IPS-20b (cell line): ENCODE measurements around the gene TM9SF2.

Source experiments
- H3K27ac ChIP-seq: one replicate; pipeline ENCODE4 v1.5.1; 2013; ENCODE audit warnings: low read length
- H3K27me3 ChIP-seq: 2 replicates; pipeline ENCODE4 v1.6.1; 2013; ENCODE audit warnings: mild to moderate bottlenecking, low read length, inconsistent platforms; ENCODE audit not compliant: insufficient read depth
- H3K36me3 ChIP-seq: 2 replicates; pipeline ENCODE4 v1.6.1; 2013; ENCODE audit warnings: low read depth, mild to moderate bottlenecking, inconsistent platforms, low read length, moderate library complexity; ENCODE audit not compliant: insufficient read depth
- H3K4me1 ChIP-seq: 2 replicates; pipeline ENCODE4 v1.6.1; 2013; ENCODE audit warnings: mild to moderate bottlenecking, control low read depth, inconsistent platforms, low read length, moderate library complexity; ENCODE audit not compliant: insufficient read depth
- H3K4me3 ChIP-seq: 2 replicates; pipeline ENCODE4 v1.5.1; 2013; ENCODE audit warnings: mild to moderate bottlenecking, low read length, inconsistent platforms
- H3K9ac ChIP-seq: 2 replicates; pipeline ENCODE4 v1.6.1; 2013; ENCODE audit warnings: low read depth, mild to moderate bottlenecking, inconsistent platforms, low read length, moderate library complexity
- H3K9me3 ChIP-seq: 2 replicates; pipeline ENCODE4 v1.6.1; 2013; ENCODE audit warnings: mild to moderate bottlenecking, low read depth, low read length, inconsistent platforms; ENCODE audit not compliant: insufficient read depth

Gene TM9SF2

GRCh38 chr13:99516153-99516929, 15.1 kb downstream of the TM9SF2 start:
- no peak overlapping the region for H3K4me3 ChIP-seq
- no peaks in the 10 kb centered on the region for H3K4me1 ChIP-seq
- peaks cover 37% of the 10 kb centered on the region for H3K36me3 ChIP-seq
- no peaks in the 10 kb centered on the region for H3K27me3 ChIP-seq
- H3K27ac ChIP-seq: no peak overlapping the region
- no peak overlapping the region for H3K9ac ChIP-seq
- H3K9me3 ChIP-seq: no peaks in the 10 kb centered on the region

- Histone ChIP-seq H3K27me3 (no peaks in the 10 kb centered on the region), H3K9ac (no peak overlapping the region), H3K36me3 (peaks cover 49% of the 10 kb centered on the region), H3K27ac (no peak overlapping the region), H3K4me3 (no peak overlapping the region), H3K9me3 (no peaks in the 10 kb centered on the region), H3K4me1 (no peaks in the 10 kb centered on the region)
Measured at GRCh38 chr13:99517577-99517976, 16.3 kb downstream of the TM9SF2 start.

GRCh38 chr13:99517984-99518383, 16.7 kb downstream of the TM9SF2 start:
- H3K36me3 ChIP-seq: peaks cover 53% of the 10 kb centered on the region
- no peaks in the 10 kb centered on the region for H3K27me3 ChIP-seq
- H3K4me1 ChIP-seq: no peaks in the 10 kb centered on the region
- no peak overlapping the region for H3K27ac ChIP-seq
- no peak overlapping the region for H3K9ac ChIP-seq
- H3K9me3 ChIP-seq: no peaks in the 10 kb centered on the region
- H3K4me3 ChIP-seq: no peak overlapping the region

GRCh38 chr13:99522298-99522697, 21.0 kb downstream of the TM9SF2 start:
- Histone ChIP-seq H3K4me1 (no peaks in the 10 kb centered on the region), H3K27me3 (no peaks in the 10 kb centered on the region), H3K9me3 (no peaks in the 10 kb centered on the region), H3K4me3 (no peak overlapping the region), H3K36me3 (peaks cover 80% of the 10 kb centered on the region), H3K9ac (no peak overlapping the region), H3K27ac (no peak overlapping the region)

- Histone ChIP-seq H3K9ac (no peak overlapping the region), H3K4me3 (no peak overlapping the region), H3K27me3 (no peaks in the 10 kb centered on the region), H3K27ac (no peak overlapping the region), H3K36me3 (peaks cover 70% of the 10 kb centered on the region), H3K4me1 (no peaks in the 10 kb centered on the region), H3K9me3 (no peaks in the 10 kb centered on the region)
Measured at GRCh38 chr13:99523838-99524237, 22.6 kb downstream of the TM9SF2 start.

GRCh38 chr13:99525967-99526366, 24.7 kb downstream of the TM9SF2 start:
- Histone ChIP-seq H3K4me1 (no peaks in the 10 kb centered on the region), H3K27ac (no peak overlapping the region), H3K27me3 (no peaks in the 10 kb centered on the region), H3K4me3 (no peak overlapping the region), H3K36me3 (peaks cover 61% of the 10 kb centered on the region), H3K9ac (no peak overlapping the region), H3K9me3 (no peaks in the 10 kb centered on the region)

- H3K36me3 ChIP-seq: peaks cover 59% of the 10 kb centered on the region
- no peaks in the 10 kb centered on the region for H3K4me1 ChIP-seq
- H3K9ac ChIP-seq: no peak overlapping the region
- H3K4me3 ChIP-seq: no peak overlapping the region
- no peaks in the 10 kb centered on the region for H3K9me3 ChIP-seq
- no peaks in the 10 kb centered on the region for H3K27me3 ChIP-seq
- no peak overlapping the region for H3K27ac ChIP-seq
Measured at GRCh38 chr13:99526549-99526948, 25.3 kb downstream of the TM9SF2 start.

- Histone ChIP-seq H3K4me1 (no peaks in the 10 kb centered on the region), H3K4me3 (no peak overlapping the region), H3K9ac (no peak overlapping the region), H3K27ac (no peak overlapping the region), H3K27me3 (no peaks in the 10 kb centered on the region), H3K9me3 (no peaks in the 10 kb centered on the region), H3K36me3 (peaks cover 51% of the 10 kb centered on the region)
Measured at GRCh38 chr13:99527301-99527700, 26.0 kb downstream of the TM9SF2 start.

GRCh38 chr13:99528547-99528946, 27.3 kb downstream of the TM9SF2 start:
- no peak overlapping the region for H3K4me3 ChIP-seq
- no peak overlapping the region for H3K27ac ChIP-seq
- no peaks in the 10 kb centered on the region for H3K4me1 ChIP-seq
- H3K9me3 ChIP-seq: no peaks in the 10 kb centered on the region
- peaks cover 46% of the 10 kb centered on the region for H3K36me3 ChIP-seq
- H3K9ac ChIP-seq: no peak overlapping the region
- H3K27me3 ChIP-seq: no peaks in the 10 kb centered on the region

GRCh38 chr13:99536023-99536422, 34.8 kb downstream of the TM9SF2 start:
- H3K9me3 ChIP-seq: no peaks in the 10 kb centered on the region
- peaks cover 49% of the 10 kb centered on the region for H3K36me3 ChIP-seq
- H3K27ac ChIP-seq: no peak overlapping the region
- no peaks in the 10 kb centered on the region for H3K27me3 ChIP-seq
- no peak overlapping the region for H3K4me3 ChIP-seq
- H3K9ac ChIP-seq: no peak overlapping the region
- no peaks in the 10 kb centered on the region for H3K4me1 ChIP-seq

GRCh38 chr13:99540530-99540929, 39.3 kb downstream of the TM9SF2 start:
- no peak overlapping the region for H3K27ac ChIP-seq
- H3K27me3 ChIP-seq: no peaks in the 10 kb centered on the region
- H3K9ac ChIP-seq: no peak overlapping the region
- H3K4me1 ChIP-seq: no peaks in the 10 kb centered on the region
- H3K4me3 ChIP-seq: no peak overlapping the region
- no peaks in the 10 kb centered on the region for H3K9me3 ChIP-seq
- peaks cover 74% of the 10 kb centered on the region for H3K36me3 ChIP-seq

- no peak overlapping the region for H3K4me3 ChIP-seq
- H3K36me3 ChIP-seq: peaks cover 82% of the 10 kb centered on the region
- H3K9ac ChIP-seq: no peak overlapping the region
- no peaks in the 10 kb centered on the region for H3K27me3 ChIP-seq
- no peaks in the 10 kb centered on the region for H3K9me3 ChIP-seq
- H3K4me1 ChIP-seq: no peaks in the 10 kb centered on the region
- H3K27ac ChIP-seq: no peak overlapping the region
Measured at GRCh38 chr13:99542788-99543406, 41.6 kb downstream of the TM9SF2 start.
